ENCODE measurements around the gene CCNE1.
"Not testable (repeated sequence)": the region's sequence is repeated elsewhere in the genome, so short reads cannot be mapped to it uniquely, and the experiment has no call there.

Gene CCNE1

GRCh38 chr19:29815231-29815630, 3.4 kb downstream of the CCNE1 start:
- no peak for DNase-seq (ENCODE audit: low spot score)

- no peak for DNase-seq (ENCODE audit: low spot score)
Observed at GRCh38 chr19:29817316-29817715, 5.5 kb downstream of the CCNE1 start.

- no peak for DNase-seq (ENCODE audit: low spot score)
Observed at GRCh38 chr19:29819300-29819699, 7.5 kb downstream of the CCNE1 start.

GRCh38 chr19:29819986-29820385, 8.2 kb downstream of the CCNE1 start:
- no peak for DNase-seq (ENCODE audit: low spot score)

GRCh38 chr19:29823581-29824330, 12.0 kb downstream of the CCNE1 start:
- no peak for DNase-seq (ENCODE audit: low spot score)

GRCh38 chr19:29825263-29825662, 13.5 kb downstream of the CCNE1 start:
- DNase-seq (ENCODE audit: low spot score), result not testable (repeated sequence)

- no peak for DNase-seq (ENCODE audit: low spot score)
Observed at GRCh38 chr19:29831041-29831548, 19.3 kb downstream of the CCNE1 start.

- no peak for DNase-seq (ENCODE audit: low spot score)
Observed at GRCh38 chr19:29831686-29832085, 19.9 kb downstream of the CCNE1 start.

GRCh38 chr19:29832801-29833200, 21.0 kb downstream of the CCNE1 start:
- DNase-seq (ENCODE audit: low spot score), result no peak

GRCh38 chr19:29833614-29834261, 21.9 kb downstream of the CCNE1 start:
- DNase-seq (ENCODE audit: low spot score), result no peak

- DNase-seq (ENCODE audit: low spot score), result no peak
Observed at GRCh38 chr19:29834991-29835846, 23.4 kb downstream of the CCNE1 start.

- DNase-seq (ENCODE audit: low spot score), result no peak
Observed at GRCh38 chr19:29836409-29836825, 24.6 kb downstream of the CCNE1 start.

GRCh38 chr19:29837448-29837981, 25.7 kb downstream of the CCNE1 start:
- no peak for DNase-seq (ENCODE audit: low spot score)

GRCh38 chr19:29837996-29838395, 26.2 kb downstream of the CCNE1 start:
- no peak for DNase-seq (ENCODE audit: low spot score)

GRCh38 chr19:29840066-29840950, 28.5 kb downstream of the CCNE1 start:
- no peak for DNase-seq (ENCODE audit: low spot score)

- no peak for DNase-seq (ENCODE audit: low spot score)
Observed at GRCh38 chr19:29841209-29841558, 29.4 kb downstream of the CCNE1 start.

GRCh38 chr19:29841559-29842367, 30.0 kb downstream of the CCNE1 start:
- DNase-seq (ENCODE audit: low spot score), result no peak

- DNase-seq (ENCODE audit: low spot score), result no peak
Observed at GRCh38 chr19:29842471-29843179, 30.8 kb downstream of the CCNE1 start.

GRCh38 chr19:29843180-29844051, 31.6 kb downstream of the CCNE1 start:
- no peak for DNase-seq (ENCODE audit: low spot score)

All from D341Med (cell line).